DND-41 (cell line): Measurements from ENCODE around the gene TNIP3.

Experiments
- EZH2 ChIP-seq: IDR thresholded peaks from 3 replicates; pipeline ENCODE4 v1.6.1; 2012; ENCODE audit warnings: borderline replicate concordance, low read depth, mild to moderate bottlenecking, moderate library complexity, low read length, inconsistent platforms; ENCODE audit not compliant: severe bottlenecking
- TF ChIP-seq, protein P1 (sequence below): IDR thresholded peaks from 2 replicates; pipeline ENCODE4 v1.5.1; 2012; ENCODE audit warnings: borderline replicate concordance, low read length, moderate library complexity, mild to moderate bottlenecking; ENCODE audit not compliant: poor library complexity, severe bottlenecking; ENCODE audit errors: extremely low read depth

DNA sequence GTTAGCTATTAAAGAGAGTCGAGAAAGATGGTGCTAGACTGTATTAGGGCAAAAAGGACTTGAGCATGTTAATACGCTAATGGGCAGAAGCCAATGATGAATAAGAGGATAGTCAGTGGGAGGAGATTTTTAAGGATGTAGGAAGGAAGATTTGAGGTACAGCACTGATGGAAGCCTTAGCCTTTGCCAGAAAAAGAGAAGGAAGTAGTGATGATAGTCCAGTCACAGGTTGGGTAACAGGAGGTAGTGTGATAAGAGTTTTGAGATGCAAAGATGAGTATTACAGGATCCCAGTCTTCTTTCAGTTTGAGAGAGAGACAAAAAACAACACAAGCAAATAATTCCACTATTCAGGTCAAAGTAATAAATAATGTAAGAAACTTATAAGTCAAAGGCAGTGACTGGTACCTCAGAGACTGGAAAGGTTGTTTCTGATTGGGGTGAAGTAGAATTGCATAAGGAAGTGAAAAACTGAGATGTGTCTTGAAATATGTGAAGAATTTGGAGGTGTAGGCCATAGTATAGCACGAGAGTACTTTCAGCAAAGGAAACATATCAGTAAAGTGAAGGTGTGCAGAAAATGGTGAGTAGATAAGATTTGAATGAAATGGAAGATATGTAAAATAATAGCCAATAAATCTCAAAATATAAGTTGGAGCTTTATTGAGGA is 69.7 kb downstream of the TNIP3 start:
- TF ChIP-seq, protein P1, sequence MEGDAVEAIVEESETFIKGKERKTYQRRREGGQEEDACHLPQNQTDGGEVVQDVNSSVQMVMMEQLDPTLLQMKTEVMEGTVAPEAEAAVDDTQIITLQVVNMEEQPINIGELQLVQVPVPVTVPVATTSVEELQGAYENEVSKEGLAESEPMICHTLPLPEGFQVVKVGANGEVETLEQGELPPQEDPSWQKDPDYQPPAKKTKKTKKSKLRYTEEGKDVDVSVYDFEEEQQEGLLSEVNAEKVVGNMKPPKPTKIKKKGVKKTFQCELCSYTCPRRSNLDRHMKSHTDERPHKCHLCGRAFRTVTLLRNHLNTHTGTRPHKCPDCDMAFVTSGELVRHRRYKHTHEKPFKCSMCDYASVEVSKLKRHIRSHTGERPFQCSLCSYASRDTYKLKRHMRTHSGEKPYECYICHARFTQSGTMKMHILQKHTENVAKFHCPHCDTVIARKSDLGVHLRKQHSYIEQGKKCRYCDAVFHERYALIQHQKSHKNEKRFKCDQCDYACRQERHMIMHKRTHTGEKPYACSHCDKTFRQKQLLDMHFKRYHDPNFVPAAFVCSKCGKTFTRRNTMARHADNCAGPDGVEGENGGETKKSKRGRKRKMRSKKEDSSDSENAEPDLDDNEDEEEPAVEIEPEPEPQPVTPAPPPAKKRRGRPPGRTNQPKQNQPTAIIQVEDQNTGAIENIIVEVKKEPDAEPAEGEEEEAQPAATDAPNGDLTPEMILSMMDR, result no peak
- no peak for TF ChIP-seq EZH2
